ENCODE data around the gene RAD9A.

- TF ChIP-seq CTCF (conservative IDR thresholded peaks at IDR 0.05) = no peak
- TF ChIP-seq ZFX (IDR thresholded peaks at IDR 0.05) = no peak
Observed at GRCh38 chr11:67349036-67349435, 42.8 kb upstream of the RAD9A start.

All from C4-2B (cell line).